Choroid plexus epithelial cell (primary cell): ENCODE results near the gene RUNX1.

Experiments used
- DNase-seq: peaks from one replicate; pipeline ENCODE4 v3.0.0-alpha.2; 2010; ENCODE audit warnings: low read depth
- H3K4me3 ChIP-seq: 2 replicates; pipeline ENCODE4 v1.5.1; 2011; ENCODE audit warnings: low read depth, mild to moderate bottlenecking, control low read depth, low read length, moderate library complexity
- CTCF ChIP-seq: conservative IDR thresholded peaks from 2 replicates; pipeline ENCODE4 v1.5.1; 2011; ENCODE audit warnings: low read depth, mild to moderate bottlenecking, control low read depth, inconsistent platforms, low read length, moderate library complexity

RUNX1 gene

DNA sequence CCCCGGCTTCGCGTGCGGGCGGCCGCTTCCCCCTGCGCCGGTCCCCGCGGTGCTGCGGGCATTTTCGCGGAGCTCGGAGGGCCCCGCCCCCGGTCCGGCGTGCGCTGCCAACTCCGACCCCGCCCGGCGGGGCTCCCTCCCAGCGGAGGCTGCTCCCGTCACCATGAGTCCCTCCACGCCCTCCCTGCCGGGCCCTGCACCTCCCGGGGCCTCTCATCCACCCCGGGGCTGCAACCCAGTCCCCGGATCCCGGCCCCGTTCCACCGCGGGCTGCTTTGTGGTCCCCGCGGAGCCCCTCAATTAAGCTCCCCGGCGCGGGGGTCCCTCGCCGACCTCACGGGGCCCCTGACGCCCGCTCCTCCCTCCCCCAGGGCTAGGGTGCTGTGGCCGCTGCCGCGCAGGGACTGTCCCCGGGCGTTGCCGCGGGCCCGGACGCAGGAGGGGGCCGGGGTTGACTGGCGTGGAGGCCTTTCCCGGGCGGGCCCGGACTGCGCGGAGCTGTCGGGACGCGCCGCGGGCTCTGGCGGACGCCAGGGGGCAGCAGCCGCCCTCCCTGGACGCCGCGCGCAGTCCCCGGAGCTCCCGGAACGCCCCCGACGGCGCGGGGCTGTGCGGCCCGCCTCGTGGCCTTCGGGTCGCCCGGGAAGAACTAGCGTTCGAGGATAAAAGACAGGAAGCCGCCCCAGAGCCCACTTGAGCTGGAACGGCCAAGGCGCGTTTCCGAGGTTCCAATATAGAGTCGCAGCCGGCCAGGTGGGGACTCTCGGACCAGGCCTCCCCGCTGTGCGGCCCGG, 159.2 kb downstream of the RUNX1 start:
- peak overlapping the region; percentile 94 for H3K4me3 ChIP-seq
- TF ChIP-seq CTCF: peak; percentile 51
- DNase-seq: peak; percentile 83

DNA sequence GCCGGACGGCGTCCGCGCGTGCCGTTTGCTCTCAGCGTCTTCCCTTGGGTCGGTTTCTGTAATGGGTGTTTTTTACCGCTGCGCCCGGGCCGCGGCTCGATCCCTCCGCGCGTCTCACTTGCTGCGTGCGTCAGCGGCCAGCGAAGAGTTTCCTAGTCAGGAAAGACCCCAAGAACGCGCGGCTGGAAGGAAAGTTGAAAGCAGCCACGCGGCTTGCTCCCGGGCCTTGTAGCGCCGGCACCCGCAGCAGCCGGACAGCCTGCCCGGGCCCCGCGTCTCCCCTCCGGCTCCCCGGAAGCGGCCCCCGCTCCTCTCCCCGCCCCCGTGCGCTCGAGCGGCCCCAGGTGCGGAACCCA, 159.8 kb downstream of the RUNX1 start:
- peak; percentile 82 for DNase-seq
- TF ChIP-seq CTCF: no peak
- H3K4me3 ChIP-seq: peak overlapping the region; percentile 94

DNA sequence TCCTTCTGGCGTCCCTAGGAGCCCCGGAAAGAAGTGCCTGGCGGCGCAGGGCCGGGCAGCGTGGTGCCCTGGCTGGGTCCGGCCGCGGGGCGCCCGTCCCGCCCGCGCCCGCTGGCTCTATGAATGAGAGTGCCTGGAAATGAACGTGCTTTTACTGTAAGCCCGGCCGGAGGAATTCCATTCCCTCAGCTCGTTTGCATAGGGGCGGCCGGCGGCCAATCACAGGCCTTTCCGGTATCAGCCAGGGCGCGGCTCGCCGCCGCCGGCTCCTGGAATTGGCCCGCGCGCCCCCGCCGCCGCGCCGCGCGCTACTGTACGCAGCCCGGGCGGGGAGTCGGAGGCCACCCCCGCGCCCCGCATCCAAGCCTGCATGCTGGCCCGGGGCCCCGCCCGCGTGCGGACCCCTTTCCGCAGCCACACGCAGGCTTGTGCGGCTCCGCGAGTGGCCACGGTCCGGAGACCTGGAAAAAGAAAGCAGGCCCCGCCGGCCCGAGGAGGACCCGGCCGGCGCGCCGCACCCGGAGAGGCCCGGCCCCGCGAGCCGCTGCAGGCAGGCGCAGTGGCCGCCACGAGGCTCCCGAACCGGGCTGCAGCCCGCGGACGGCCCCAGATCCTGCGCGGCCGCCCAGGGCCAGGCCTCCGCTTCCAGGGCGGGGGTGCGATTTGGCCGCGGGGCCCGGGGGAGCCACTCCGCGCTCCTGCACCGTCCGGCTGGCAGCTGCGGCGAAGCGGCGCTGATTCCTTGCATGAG, 160.4 kb downstream of the RUNX1 start:
- TF ChIP-seq CTCF: no peak
- DNase-seq: peak; percentile 96
- H3K4me3 ChIP-seq: peak overlapping the region; percentile 94

- peak; percentile 94 for DNase-seq
- H3K4me3 ChIP-seq: peak overlapping the region; percentile 94
- TF ChIP-seq CTCF: no peak
Observed at GRCh38 chr21:34887725-34888568, 161.2 kb downstream of the RUNX1 start.

- TF ChIP-seq CTCF: no peak
- DNase-seq: peak; percentile 60
- peak overlapping the region; percentile 94 for H3K4me3 ChIP-seq
Observed at GRCh38 chr21:34887105-34887442, 162.0 kb downstream of the RUNX1 start.

DNA sequence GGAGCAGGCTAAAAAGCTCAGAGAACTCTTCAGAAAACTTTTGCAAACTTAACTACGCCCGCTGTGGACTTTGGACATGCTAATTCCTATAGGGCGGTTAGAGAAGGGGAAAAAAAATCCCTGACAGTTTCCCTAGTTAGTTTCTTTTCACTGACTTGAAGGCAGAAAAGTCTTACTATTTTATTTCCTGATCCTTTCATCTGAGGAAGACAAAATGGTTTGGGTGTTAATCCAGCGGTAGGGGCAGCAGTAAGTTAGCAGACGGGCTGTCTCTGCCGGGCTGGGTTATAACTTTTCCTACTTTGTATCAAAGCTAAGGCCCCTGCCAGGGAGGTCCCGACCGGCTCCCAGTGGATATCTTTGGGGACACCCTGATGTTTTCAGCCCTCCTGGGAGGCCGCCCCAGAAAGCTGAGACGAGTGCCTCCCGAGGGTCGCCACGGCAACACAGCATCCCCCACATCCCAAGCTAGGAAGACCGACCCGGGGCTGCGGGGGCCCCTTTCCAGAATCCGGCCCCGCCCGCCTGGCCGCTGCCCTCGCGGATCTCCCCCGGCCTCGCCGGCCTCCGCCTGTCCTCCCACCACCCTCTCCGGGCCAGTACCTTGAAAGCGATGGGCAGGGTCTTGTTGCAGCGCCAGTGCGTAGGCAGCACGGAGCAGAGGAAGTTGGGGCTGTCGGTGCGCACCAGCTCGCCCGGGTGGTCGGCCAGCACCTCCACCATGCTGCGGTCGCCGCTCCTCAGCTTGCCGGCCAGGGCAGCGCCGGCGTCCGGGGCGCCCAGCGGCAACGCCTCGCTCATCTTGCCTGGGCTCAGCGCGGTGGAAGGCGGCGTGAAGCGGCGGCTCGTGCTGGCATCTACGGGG, 162.6 kb downstream of the RUNX1 start:
- peak overlapping the region; percentile 94 for H3K4me3 ChIP-seq
- TF ChIP-seq CTCF: peak; percentile 22
- DNase-seq: no peak
